Measurements from ENCODE around the gene PHLDA2.
"Not testable (repeated sequence)": the region's sequence is repeated elsewhere in the genome, so short reads cannot be mapped to it uniquely, and the experiment has no call there.

The PHLDA2 gene

GRCh38 chr11:2945031-2945756, 16.0 kb upstream of the PHLDA2 start:
- no peak for DNase-seq (ENCODE audit: low read depth, low spot score)

GRCh38 chr11:2944530-2944929, 15.3 kb upstream of the PHLDA2 start:
- DNase-seq (ENCODE audit: low read depth, low spot score), result no peak

- DNase-seq (ENCODE audit: low read depth, low spot score), result no peak
These were observed 14.5 kb upstream of the PHLDA2 start for GRCh38 chr11:2943711-2944118.

- no peak for DNase-seq (ENCODE audit: low read depth, low spot score)
These were observed 13.9 kb upstream of the PHLDA2 start for GRCh38 chr11:2942872-2943710.

GRCh38 chr11:2942447-2942846, 13.2 kb upstream of the PHLDA2 start:
- no peak for DNase-seq (ENCODE audit: low read depth, low spot score)

- DNase-seq (ENCODE audit: low read depth, low spot score), result no peak
These were observed 12.0 kb upstream of the PHLDA2 start for GRCh38 chr11:2940921-2941821.

GRCh38 chr11:2940147-2940920, 11.1 kb upstream of the PHLDA2 start:
- DNase-seq (ENCODE audit: low read depth, low spot score), result no peak

- not testable (repeated sequence) for DNase-seq (ENCODE audit: low read depth, low spot score)
These were observed 9.5 kb upstream of the PHLDA2 start for GRCh38 chr11:2938458-2939418.

- not testable (repeated sequence) for DNase-seq (ENCODE audit: low read depth, low spot score)
These were observed 8.6 kb upstream of the PHLDA2 start for GRCh38 chr11:2937641-2938457.

GRCh38 chr11:2934611-2935239, 5.5 kb upstream of the PHLDA2 start:
- DNase-seq (ENCODE audit: low read depth, low spot score), result no peak

GRCh38 chr11:2934021-2934550, 4.9 kb upstream of the PHLDA2 start:
- DNase-seq (ENCODE audit: low read depth, low spot score), result no peak

- no peak for DNase-seq (ENCODE audit: low read depth, low spot score)
These were observed 4.3 kb upstream of the PHLDA2 start for GRCh38 chr11:2933375-2934020.

GRCh38 chr11:2932850-2933251, 3.6 kb upstream of the PHLDA2 start:
- no peak for DNase-seq (ENCODE audit: low read depth, low spot score)

GRCh38 chr11:2931771-2932738, 2.8 kb upstream of the PHLDA2 start:
- DNase-seq (ENCODE audit: low read depth, low spot score), result no peak

GRCh38 chr11:2931420-2931746, 2.2 kb upstream of the PHLDA2 start:
- DNase-seq (ENCODE audit: low read depth, low spot score), result no peak

- DNase-seq (ENCODE audit: low read depth, low spot score), result peak; percentile 72
These were observed 1.6 kb upstream of the PHLDA2 start for GRCh38 chr11:2930704-2931419.
